Upper lobe of left lung (tissue), 6 donors: Measurements from ENCODE around the gene ARFGEF3. TPM values are rescaled to one million over a fixed set of nuclear protein-coding genes. Genes with fewer than 3 reads are reported as not detected.

Experiments
- ATAC-seq, 2 donors: fragments of 200-7000 bp; cut with Tn5 transposase; one replicate each; pipeline ENCODE4 v1.9.1; 2022; ENCODE audit warnings: mild to moderate bottlenecking in 2 of 2, moderate library complexity in 2 of 2; ENCODE audit not compliant: low FRiP score in 2 of 2
- DNase-seq, 2 donors: peaks; one replicate each; pipeline ENCODE4 v3.0.0-alpha.2; 2019 to 2020
- H3K27ac ChIP-seq, 4 donors: fragments of 200-600 bp; sonication (generic); one replicate each; pipeline ENCODE4 v1.5.1; 2016 to 2019
- H3K27me3 ChIP-seq, 4 donors: fragments of 200-600 bp; sonication (generic); one replicate each; pipeline ENCODE4 v1.5.1; 2017 to 2019
- H3K36me3 ChIP-seq, 4 donors: fragments of 200-600 bp; sonication (generic); one replicate each; pipeline ENCODE4 v1.5.1; 2016 to 2019
- H3K4me1 ChIP-seq, 4 donors: fragments of 200-600 bp; sonication (generic); one replicate each; pipeline ENCODE4 v1.5.1; 2018 to 2019
- H3K4me3 ChIP-seq, 4 donors: fragments of 200-600 bp; sonication (generic); one replicate each; pipeline ENCODE4 v1.5.1; 2017 to 2019; ENCODE audit warnings: mild to moderate bottlenecking in 2 of 4, moderate library complexity in 1 of 4
- H3K9me3 ChIP-seq, 4 donors: fragments of 200-600 bp; sonication (generic); one replicate each; pipeline ENCODE4 v1.5.1; 2018 to 2019
- CTCF ChIP-seq, 6 experiments: fragments of 450-650 bp in 4 of 6; fragments of 200-600 bp in 2 of 6; sonication (generic) in 2 of 6; IDR thresholded peaks; one replicate each; pipeline ENCODE4 v1.5.1; 2016 to 2019; ENCODE audit warnings: antibody characterized with exemption in 6 of 6
- EP300 ChIP-seq, 4 donors: sonication (generic); formaldehyde crosslinking; IDR thresholded peaks; one replicate each; pipeline ENCODE4 v1.5.1; 2017; ENCODE audit warnings: antibody characterized with exemption in 4 of 4, control low read depth in 2 of 4
- POLR2A ChIP-seq, 4 donors: fragments of 450-650 bp; IDR thresholded peaks; one replicate each; pipeline ENCODE4 v1.5.1; 2016 to 2017; ENCODE audit warnings: antibody characterized with exemption in 4 of 4, mild to moderate bottlenecking in 2 of 4
- POLR2AphosphoS5 ChIP-seq, 2 donors: sonication (generic); formaldehyde crosslinking; IDR thresholded peaks; one replicate each; pipeline ENCODE4 v1.5.1; 2017; ENCODE audit warnings: antibody characterized with exemption in 2 of 2
- WGBS, 2 donors: methylation state at CpG; one replicate each; pipeline ENCODE4 v1.1.5; 2017 to 2018; 5-methylcytosine and 5-hydroxymethylcytosine counted together
- total RNA-seq, 6 donors: library from RNA; depleted of rRNA in 4 of 6; stranded (reverse); fragments of >200 nt in 4 of 6; gene quantifications; one replicate each; pipeline versions ENCODE4 v1.1.0 to v1.2.1, GENCODE V29; 2016 to 2021
- donor health status: DM: no; HTN: no; CAD: no; lungs with moderate emphysema.
- donor health status: DM: no; HTN: yes; CAD: no; lungs with severe emphysema.

ARFGEF3 gene
- total RNA-seq, 6 donors from 2014 or later: 19.8 to 53.6 (median 30.5) TPM

DNA sequence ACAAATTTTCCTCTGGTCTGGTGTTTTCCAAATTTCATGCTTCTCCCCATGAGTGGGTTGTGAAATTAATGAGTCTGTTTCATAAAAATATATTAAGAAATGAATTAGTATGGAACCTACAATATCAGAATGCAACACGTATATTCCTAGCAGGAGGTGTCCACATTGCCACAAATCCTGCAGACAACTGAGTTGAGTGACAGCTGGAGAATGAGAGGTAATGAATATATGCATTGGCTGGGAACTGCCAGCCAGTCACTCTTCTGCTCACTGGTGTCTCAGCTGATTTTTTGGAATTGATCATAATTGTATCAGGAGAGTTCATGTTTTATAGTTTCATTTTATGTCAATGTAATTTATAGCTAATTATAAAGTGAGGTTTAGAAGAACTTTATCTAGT lies 6.3 kb upstream of the ARFGEF3 start:
- H3K9me3 ChIP-seq: peaks cover 4 to 14% (median 11%) of the 10 kb centered on the region in 4 donors
- ATAC-seq: no peak
- DNase-seq: no peak
- 85 to 88% methylated on average over 1 of the region's 1 CpG for WGBS, 2 donors
- peaks cover 0 to 1% (median under 1%) of the 10 kb centered on the region in 4 donors for H3K4me1 ChIP-seq
- no peak overlapping the region for H3K4me3 ChIP-seq
- H3K27me3 ChIP-seq: no peaks in the 10 kb centered on the region
- TF ChIP-seq EP300 (IDR thresholded peaks at IDR 0.05) (no peak), POLR2AphosphoS5 (IDR thresholded peaks at IDR 0.05) (no peak), POLR2A (IDR thresholded peaks at IDR 0.05) (no peak), CTCF (IDR thresholded peaks at IDR 0.05) (no peak)
- H3K27ac ChIP-seq: no peak overlapping the region
- H3K36me3 ChIP-seq: peaks cover 0 to 3% (median 0%) of the 10 kb centered on the region in 4 donors

DNA sequence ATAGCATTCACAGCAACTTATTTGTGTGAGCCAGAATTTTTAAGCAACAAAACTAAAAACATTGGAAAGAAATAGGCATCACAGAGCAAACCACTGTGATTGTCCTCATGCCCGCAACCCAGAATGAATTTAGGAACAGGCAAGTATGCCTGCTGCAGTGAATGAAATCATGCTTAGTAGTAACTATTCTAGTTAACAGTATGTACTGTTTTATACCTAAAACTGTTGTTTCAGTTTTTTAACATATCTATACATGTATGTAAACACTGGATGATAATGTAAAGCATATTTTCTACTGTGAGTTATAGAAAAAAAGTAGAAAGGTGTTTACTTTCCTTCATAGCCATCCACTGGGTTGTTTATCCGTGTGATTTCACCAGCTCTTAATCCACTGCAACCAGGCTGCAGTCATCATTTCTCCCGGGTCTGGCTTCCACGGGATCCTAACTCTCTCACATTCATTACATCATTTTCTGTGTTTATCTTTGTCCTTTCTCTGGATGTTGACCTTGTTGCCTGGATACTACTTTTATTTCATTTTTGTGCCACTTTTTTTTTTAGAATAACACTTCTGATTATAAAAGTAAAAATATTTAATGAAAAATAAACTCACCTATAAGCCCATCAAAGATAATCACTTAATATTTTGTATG lies 3.6 kb upstream of the ARFGEF3 start:
- 56 to 65% methylated on average over 4 of the region's 4 CpGs for WGBS, 2 donors
- H3K27ac ChIP-seq: no peak overlapping the region
- H3K27me3 ChIP-seq: peaks cover 0 to 12% (median 1%) of the 10 kb centered on the region in 4 donors
- H3K4me1 ChIP-seq: peaks cover 7 to 26% (median 15%) of the 10 kb centered on the region in 4 donors
- no peak overlapping the region for H3K4me3 ChIP-seq
- peaks cover under 1 to 6% (median 6%) of the 10 kb centered on the region in 4 donors for H3K9me3 ChIP-seq
- TF ChIP-seq CTCF (IDR thresholded peaks at IDR 0.05) (no peak), POLR2AphosphoS5 (IDR thresholded peaks at IDR 0.05) (no peak), POLR2A (IDR thresholded peaks at IDR 0.05) (no peak), EP300 (IDR thresholded peaks at IDR 0.05) (no peak)
- no peaks in the 10 kb centered on the region for H3K36me3 ChIP-seq
- ATAC-seq (no peak), DNase-seq (no peak)

GRCh38 chr6:138159246-138159645 lies 2.5 kb upstream of the ARFGEF3 start:
- H3K27me3 ChIP-seq: peaks cover 0 to 12% (median 1%) of the 10 kb centered on the region in 4 donors
- DNase-seq (no peak), ATAC-seq (no peak)
- no peaks in the 10 kb centered on the region for H3K9me3 ChIP-seq
- H3K27ac ChIP-seq: no peak overlapping the region
- no peaks in the 10 kb centered on the region for H3K36me3 ChIP-seq
- TF ChIP-seq POLR2AphosphoS5 (IDR thresholded peaks at IDR 0.05) (no peak), POLR2A (IDR thresholded peaks at IDR 0.05) (no peak), EP300 (IDR thresholded peaks at IDR 0.05) (no peak), CTCF (IDR thresholded peaks at IDR 0.05) (no peak)
- H3K4me3 ChIP-seq: no peak overlapping the region
- 91 to 98% methylated on average over 2 of the region's 2 CpGs for WGBS, 2 donors
- H3K4me1 ChIP-seq: peaks cover 14 to 30% (median 16%) of the 10 kb centered on the region in 4 donors

DNA sequence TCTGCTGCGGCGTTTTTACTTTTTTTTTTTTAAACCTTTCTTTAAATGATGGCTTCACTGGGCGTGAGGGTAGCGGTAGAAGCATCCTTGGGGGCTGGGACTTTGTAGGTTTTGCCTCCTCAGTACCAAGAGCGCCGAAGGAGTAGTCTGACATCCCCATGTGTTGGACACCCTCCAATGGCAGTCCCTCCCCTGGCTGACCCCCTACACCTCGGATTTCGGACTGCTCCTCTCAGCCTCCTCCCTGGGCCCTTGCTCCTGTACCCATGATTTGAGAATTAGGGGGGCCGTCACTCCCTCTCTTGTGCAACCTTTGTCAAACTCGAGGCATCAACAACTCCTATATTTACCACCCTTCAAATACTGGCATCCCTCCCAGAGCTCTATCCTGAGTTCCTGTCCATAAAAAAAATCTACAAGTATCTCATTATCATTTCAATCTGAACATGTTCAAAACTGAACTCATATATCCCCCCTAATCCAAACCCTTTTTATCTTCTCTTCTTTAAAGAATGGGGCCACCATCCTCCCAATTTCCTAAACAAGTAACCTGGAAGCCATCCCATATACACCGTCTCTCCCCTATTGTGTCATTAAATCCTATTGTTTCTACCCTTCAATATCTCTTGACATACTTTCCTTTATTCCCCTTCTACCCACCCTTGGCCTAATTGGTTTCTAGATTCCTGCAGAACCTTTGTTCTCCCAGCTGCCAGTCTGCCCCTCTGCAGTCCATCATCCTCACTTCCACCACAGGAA lies 1.2 kb upstream of the ARFGEF3 start:
- peak overlapping the region in 3 of 4 donors; percentile 69 to 78 (median 71) for H3K4me3 ChIP-seq
- H3K9me3 ChIP-seq: no peaks in the 10 kb centered on the region
- TF ChIP-seq POLR2A (IDR thresholded peaks at IDR 0.05) (no peak), EP300 (IDR thresholded peaks at IDR 0.05) (no peak), POLR2AphosphoS5 (IDR thresholded peaks at IDR 0.05) (no peak), CTCF (IDR thresholded peaks at IDR 0.05) (no peak)
- peak overlapping the region in 3 of 4 donors; percentile 80 to 86 (median 86) for H3K27ac ChIP-seq
- no peaks in the 10 kb centered on the region for H3K36me3 ChIP-seq
- WGBS, 2 donors: 71 to 78% methylated on average over 11 of the region's 11 CpGs
- peaks cover 14 to 30% (median 16%) of the 10 kb centered on the region in 4 donors for H3K4me1 ChIP-seq
- H3K27me3 ChIP-seq: peaks cover 0 to 12% (median 1%) of the 10 kb centered on the region in 4 donors
- DNase-seq (no peak), ATAC-seq (no peak)
